Keratinocyte (primary cell): Measurements from ENCODE around the gene OR5B12. TPM values are rescaled to one million over a fixed set of nuclear protein-coding genes. Genes with fewer than 3 reads are reported as not detected.

Experiments
- DNase-seq: peaks from one replicate; pipeline ENCODE4 v3.0.0-alpha.2; 2011; ENCODE audit warnings: low read depth, missing footprints, low spot score
- FAIRE-seq: peaks from 2 replicates; lab custom pipeline; 2011; peaks lifted over from hg19 to GRCh38; lab: Jason Lieb, UNC
- H2AFZ ChIP-seq: 2 replicates; pipeline ENCODE4 v1.6.0; 2012; ENCODE audit warnings: low read length, control low read depth, inconsistent platforms; ENCODE audit not compliant: control insufficient read depth
- H3K27ac ChIP-seq: 2 replicates; pipeline ENCODE4 v1.5.1; 2011; ENCODE audit warnings: low read length; ENCODE audit not compliant: control insufficient read depth, insufficient read depth
- H3K27me3 ChIP-seq: 3 replicates; pipeline ENCODE4 v1.6.0; 2011; ENCODE audit warnings: low read length; ENCODE audit not compliant: control insufficient read depth, insufficient read depth; ENCODE audit errors: extremely low read depth
- H3K36me3 ChIP-seq, 2 experiments: 2 replicates in 1 of 2; 3 replicates in 1 of 2; pipeline ENCODE4 v1.5.1; 2011; ENCODE audit warnings: low read length in 2 of 2, mild to moderate bottlenecking in 1 of 2; ENCODE audit not compliant: control insufficient read depth in 2 of 2, insufficient read depth in 2 of 2; ENCODE audit errors: extremely low read depth in 1 of 2
- H3K4me1 ChIP-seq: 3 replicates; pipeline ENCODE4 v1.5.1; 2011; ENCODE audit warnings: low read length; ENCODE audit not compliant: control insufficient read depth, insufficient read depth; ENCODE audit errors: extremely low read depth
- H3K4me2 ChIP-seq: 3 replicates; pipeline ENCODE4 v1.6.0; 2011; ENCODE audit warnings: low read depth, low read length; ENCODE audit not compliant: control insufficient read depth, insufficient read depth; ENCODE audit errors: extremely low read depth
- H3K4me3 ChIP-seq, 3 experiments: fragments of 200-600 bp in 1 of 3; sonication (generic) in 1 of 3; 2 replicates in 2 of 3; 3 replicates in 1 of 3; pipeline ENCODE4 v1.5.1; 2011 to 2016; ENCODE audit warnings: low read length in 3 of 3, mild to moderate bottlenecking in 3 of 3, control low read depth in 2 of 3, inconsistent platforms in 1 of 3, low read depth in 1 of 3, mixed read lengths in 1 of 3, mixed run types in 1 of 3, moderate library complexity in 1 of 3; ENCODE audit not compliant: control insufficient read depth in 2 of 3, insufficient read depth in 2 of 3; ENCODE audit errors: extremely low read depth in 1 of 3
- H3K79me2 ChIP-seq: 2 replicates; pipeline ENCODE4 v1.6.0; 2012; ENCODE audit warnings: low read length; ENCODE audit not compliant: control insufficient read depth, insufficient read depth
- H3K9ac ChIP-seq: 3 replicates; pipeline ENCODE4 v1.6.0; 2011; ENCODE audit warnings: low read length; ENCODE audit not compliant: control insufficient read depth, insufficient read depth; ENCODE audit errors: extremely low read depth
- H3K9me1 ChIP-seq: 3 replicates; pipeline ENCODE4 v1.6.0; 2011; ENCODE audit warnings: low read length; ENCODE audit not compliant: control insufficient read depth, insufficient read depth; ENCODE audit errors: extremely low read depth
- H3K9me3 ChIP-seq: 2 replicates; pipeline ENCODE4 v1.5.1; 2012; ENCODE audit warnings: low read depth, low read length; ENCODE audit not compliant: control insufficient read depth
- H4K20me1 ChIP-seq: 3 replicates; pipeline ENCODE4 v1.6.0; 2011; ENCODE audit warnings: low read length; ENCODE audit not compliant: control insufficient read depth, insufficient read depth; ENCODE audit errors: extremely low read depth
- EZH2 ChIP-seq: IDR thresholded peaks from one replicate; pipeline ENCODE4 v1.6.1; 2012; ENCODE audit warnings: inconsistent platforms, mild to moderate bottlenecking, low read length, moderate library complexity
- dilution Hi-C: fragments of 300-500 bp; cut with MboI; formaldehyde crosslinking; loops from one replicate; pipeline ENCODE4 v1.7.0; 2020; ENCODE audit warnings: low sequenced_read_pairs; ENCODE audit not compliant: extremely low pct_ligation_motif_present
- polyA plus RNA-seq, 5 experiments: library from polyadenylated mRNA; depleted of rRNA in 3 of 5; stranded (reverse) in 3 of 5; stranded (forward) in 1 of 5; unstranded in 1 of 5; fragments of >200 nt; gene quantifications; 1 replicate in 1 of 5; 2 replicates in 3 of 5; 3 replicates in 1 of 5; pipeline versions ENCODE4 v1.2.1 to v1.2.3, GENCODE V29; 2011 to 2012; ENCODE audit warnings: missing spikeins in 2 of 5, low read depth in 1 of 5, low replicate concordance in 1 of 5
- TF ChIP-seq, protein P1 (sequence below), 3 experiments: IDR thresholded peaks in 1 of 3; conservative IDR thresholded peaks in 1 of 3; optimal IDR thresholded peaks in 1 of 3; 2 replicates in 2 of 3; 3 replicates in 1 of 3; pipeline versions ENCODE3 to v1.5.1; 2011; ENCODE audit warnings: low read length in 3 of 3, mild to moderate bottlenecking in 3 of 3, moderate library complexity in 2 of 3, control low read depth in 1 of 3, inconsistent platforms in 1 of 3; ENCODE audit not compliant: insufficient read depth in 2 of 3; ENCODE audit errors: extremely low read depth in 1 of 3

The OR5B12 gene
- polyA plus RNA-seq, 1 donor (not counting 4 experiments of a cell fraction or from before 2014, with no cell fraction given): not detected

DNA sequence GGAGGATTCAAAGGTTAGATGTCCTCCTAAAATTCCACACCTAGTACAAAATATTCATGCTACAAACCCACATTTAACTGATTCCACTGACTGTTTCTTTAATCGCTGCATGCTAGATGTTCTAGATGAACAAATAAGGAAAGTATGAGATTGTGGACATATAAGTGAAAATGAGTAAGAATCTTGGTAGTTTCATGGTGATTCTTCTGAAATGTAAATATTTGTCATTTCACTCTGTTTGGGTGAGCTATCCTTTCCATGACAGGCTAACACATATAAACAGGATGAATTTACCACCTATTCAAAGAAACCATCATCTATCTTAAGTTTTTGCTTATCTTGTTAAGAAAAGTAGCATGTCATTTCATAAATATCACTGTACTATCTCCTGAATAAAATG is 50.2 kb downstream of the OR5B12 start:
- Histone ChIP-seq H3K9me3 (peaks cover 5% of the 10 kb centered on the region), H3K27ac (no peak overlapping the region), H3K9ac (no peak overlapping the region), H3K9me1 (no peaks in the 10 kb centered on the region), H3K4me2 (no peak overlapping the region), H3K79me2 (no peaks in the 10 kb centered on the region), H2AFZ (no peak overlapping the region), H4K20me1 (no peaks in the 10 kb centered on the region), H3K4me3 (no peak overlapping the region), H3K27me3 (no peaks in the 10 kb centered on the region), H3K36me3 (no peaks in the 10 kb centered on the region), H3K4me1 (peaks cover 24% of the 10 kb centered on the region)
- no peak for FAIRE-seq
- dilution Hi-C loops: no loop called here
- no peak for TF ChIP-seq EZH2
- TF ChIP-seq, protein P1, sequence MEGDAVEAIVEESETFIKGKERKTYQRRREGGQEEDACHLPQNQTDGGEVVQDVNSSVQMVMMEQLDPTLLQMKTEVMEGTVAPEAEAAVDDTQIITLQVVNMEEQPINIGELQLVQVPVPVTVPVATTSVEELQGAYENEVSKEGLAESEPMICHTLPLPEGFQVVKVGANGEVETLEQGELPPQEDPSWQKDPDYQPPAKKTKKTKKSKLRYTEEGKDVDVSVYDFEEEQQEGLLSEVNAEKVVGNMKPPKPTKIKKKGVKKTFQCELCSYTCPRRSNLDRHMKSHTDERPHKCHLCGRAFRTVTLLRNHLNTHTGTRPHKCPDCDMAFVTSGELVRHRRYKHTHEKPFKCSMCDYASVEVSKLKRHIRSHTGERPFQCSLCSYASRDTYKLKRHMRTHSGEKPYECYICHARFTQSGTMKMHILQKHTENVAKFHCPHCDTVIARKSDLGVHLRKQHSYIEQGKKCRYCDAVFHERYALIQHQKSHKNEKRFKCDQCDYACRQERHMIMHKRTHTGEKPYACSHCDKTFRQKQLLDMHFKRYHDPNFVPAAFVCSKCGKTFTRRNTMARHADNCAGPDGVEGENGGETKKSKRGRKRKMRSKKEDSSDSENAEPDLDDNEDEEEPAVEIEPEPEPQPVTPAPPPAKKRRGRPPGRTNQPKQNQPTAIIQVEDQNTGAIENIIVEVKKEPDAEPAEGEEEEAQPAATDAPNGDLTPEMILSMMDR (optimal IDR thresholded peaks at IDR 0.05 in 1 of 3, IDR thresholded peaks at IDR 0.05 in 1 of 3, conservative IDR thresholded peaks at IDR 0.05 in 1 of 3; ENCODE audit: extremely low read depth in 1 of 3, insufficient read depth in 2 of 3, low read length in 3 of 3): no peak
- DNase-seq: no peak

DNA sequence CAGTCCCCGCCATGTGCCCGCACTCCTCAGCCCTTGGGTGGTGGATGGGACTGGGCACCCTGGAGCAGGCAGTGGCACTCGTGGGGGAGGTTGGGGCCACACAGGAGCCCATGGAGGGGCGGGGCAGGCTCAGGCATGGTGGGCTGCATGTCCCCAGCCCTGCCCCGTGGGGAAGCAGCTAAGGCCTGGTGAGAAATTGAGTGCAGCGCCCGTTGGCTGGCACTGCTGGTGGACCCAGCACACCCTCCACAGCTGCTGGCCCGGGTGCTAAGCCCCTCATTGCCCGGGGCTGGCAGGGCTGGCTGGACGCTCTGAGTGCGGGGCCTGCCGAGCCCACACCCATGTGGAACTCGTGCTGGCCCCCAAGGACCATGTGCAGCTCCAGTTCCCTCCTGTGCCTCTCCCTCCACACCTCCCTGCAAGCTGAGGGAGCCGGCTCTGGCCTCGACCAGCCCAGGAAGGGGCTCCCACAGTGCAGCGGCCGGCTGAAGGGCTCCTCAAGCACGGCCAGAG is 51.4 kb downstream of the OR5B12 start:
- Histone ChIP-seq H4K20me1 (no peaks in the 10 kb centered on the region), H3K9me3 (peaks cover 5% of the 10 kb centered on the region), H3K9me1 (no peaks in the 10 kb centered on the region), H3K9ac (no peak overlapping the region), H3K27me3 (no peaks in the 10 kb centered on the region), H3K79me2 (no peaks in the 10 kb centered on the region), H3K36me3 (no peaks in the 10 kb centered on the region), H3K27ac (no peak overlapping the region), H3K4me2 (no peak overlapping the region), H3K4me3 (no peak overlapping the region), H2AFZ (no peak overlapping the region), H3K4me1 (peaks cover 23% of the 10 kb centered on the region)
- no peak for DNase-seq
- no peak for TF ChIP-seq EZH2
- TF ChIP-seq, protein P1 (optimal IDR thresholded peaks at IDR 0.05 in 1 of 3, IDR thresholded peaks at IDR 0.05 in 1 of 3, conservative IDR thresholded peaks at IDR 0.05 in 1 of 3; ENCODE audit: extremely low read depth in 1 of 3, insufficient read depth in 2 of 3, low read length in 3 of 3): no peak
- dilution Hi-C loops: no loop called here
- FAIRE-seq: no peak

Other genes starting within 250 kb of the OR5B12 start
- not detected in 3 replicates for gene OR1S2, start 238.1 kb downstream of the OR5B12 start, polyA plus RNA-seq
- not detected in 3 replicates for gene OR1S1, start 229.5 kb downstream of the OR5B12 start, polyA plus RNA-seq
- gene OR10Q1, start 213.3 kb downstream of the OR5B12 start, polyA plus RNA-seq: not detected in 3 replicates
- gene OR10W1, start 174.0 kb downstream of the OR5B12 start, polyA plus RNA-seq: not detected in 3 replicates
- not detected in 3 replicates for gene OR5B17, start 83.2 kb downstream of the OR5B12 start, polyA plus RNA-seq
- gene OR5B3, start 35.4 kb downstream of the OR5B12 start, polyA plus RNA-seq: not detected in 3 replicates
- gene OR5B2, start 14.1 kb downstream of the OR5B12 start, polyA plus RNA-seq: not detected in 3 replicates
- gene OR5B21, start 65.9 kb upstream of the OR5B12 start, polyA plus RNA-seq: 0.06 to 0.21 TPM (median 0.09 TPM) in 3 replicates
- 83.9 to 147 TPM (median 92.5 TPM) in 3 replicates for gene LPXN, start 133.6 kb upstream of the OR5B12 start, polyA plus RNA-seq
- gene ZFP91, start 136.8 kb upstream of the OR5B12 start, polyA plus RNA-seq: 30.1 to 45.6 TPM (median 34.0 TPM) in 3 replicates
- 0.96 to 1.9 TPM (median 1.3 TPM) in 3 replicates for gene CNTF, start 180.4 kb upstream of the OR5B12 start, polyA plus RNA-seq